ENCODE data around the gene IQCK. TPM values are rescaled to one million over a fixed set of nuclear protein-coding genes. Genes with fewer than 3 reads are reported as not detected.

Gene IQCK
- total RNA-seq (10 to 100 TPM; 77.8 to 91.3 TPM), polyA plus RNA-seq (ENCODE audit: insufficient read depth, low read depth, low replicate concordance) (102 TPM)
- long read RNA-seq, donor 1, partial matches to known transcripts, result 98 of 100 reads
- long read RNA-seq, donor 1, other reads (novel, unspliced or antisense), result 0 of 100 reads
- long read RNA-seq, donor 2, partial matches to known transcripts, result 0 of 1 reads
- long read RNA-seq, donor 2, other reads (novel, unspliced or antisense), result 0 of 1 reads

DNA sequence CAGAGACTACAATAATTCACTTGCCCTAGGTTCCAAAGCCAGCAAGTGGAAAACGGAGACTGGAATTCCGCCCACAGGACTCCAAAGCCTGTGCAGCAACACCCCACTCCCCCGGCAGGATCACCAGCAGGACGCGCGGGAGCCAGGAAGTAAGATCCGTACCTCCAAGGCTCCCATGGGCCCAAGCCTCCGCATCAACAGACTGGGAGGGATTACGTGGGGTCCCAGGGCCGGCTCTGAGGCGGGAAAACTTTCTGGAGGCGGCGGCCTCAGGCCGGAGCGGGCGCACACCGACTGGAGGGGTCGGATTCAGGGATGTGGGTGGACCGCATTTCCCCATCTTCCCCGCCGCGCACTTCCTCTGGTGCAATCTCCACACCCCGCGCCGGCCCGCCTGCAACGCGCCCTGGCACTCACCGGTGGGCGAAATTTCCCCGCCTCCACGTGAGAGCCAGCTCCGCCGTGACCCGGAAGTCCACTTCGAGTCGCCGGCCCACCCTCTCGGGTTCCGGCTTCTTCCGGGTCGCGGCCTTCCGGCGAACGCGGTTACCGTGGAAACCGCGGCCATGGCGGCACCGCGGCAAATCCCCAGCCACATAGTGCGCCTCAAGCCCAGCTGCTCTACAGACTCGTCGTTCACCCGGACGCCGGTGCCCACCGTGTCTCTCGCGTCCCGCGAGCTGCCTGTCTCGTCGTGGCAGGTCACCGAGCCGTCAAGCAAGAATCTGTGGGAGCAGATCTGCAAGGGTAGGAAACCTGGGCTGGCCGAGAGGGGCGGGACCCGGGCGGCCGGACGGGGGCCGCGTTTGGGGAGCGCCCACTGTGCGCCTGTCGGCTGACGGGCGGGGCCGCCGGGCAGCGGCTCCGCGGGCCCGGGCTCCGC is at the start of gene IQCK, which contains the start of gene KNOP1:
TSS of gene IQCK (plus strand) at position 531 of the 883 bp plus-strand sequence. CDS start at position 567, 36 bp downstream.
TSS of gene KNOP1 (minus strand) at position 487 of the 883 bp plus-strand sequence. CDS start 3,192 bp downstream, outside the sequence.
- Histone ChIP-seq H3K36me3 (ENCODE audit: low read depth, missing control alignments) (no peaks in the 10 kb centered on the region), H3K4me3 (peak within 1 kb of the TSS; percentile 91 to 97), H3K27ac (peak within 1 kb of the TSS; percentile 78 to 82), H3K4me1 (peaks cover 17% of the 10 kb centered on the region), H3K9me3 (no peaks in the 10 kb centered on the region), H3K27me3 (no peaks in the 10 kb centered on the region)
- peak; percentile 95 for DNase-seq
- TF ChIP-seq CTCF (IDR thresholded peaks at IDR 0.05), result peak in 2 of 3 experiments; percentile 8 to 25
- TF ChIP-seq POLR2A (IDR thresholded peaks at IDR 0.05), result no peak
- 0% methylated on average over 31 to 76 of the region's 88 CpGs for WGBS, 2 donors
- intact Hi-C loops (cut with DNase I; ENCODE audit: low total_unique reads), result no loop called here

GRCh38 chr16:19672378-19672777 is 45.7 kb upstream of the IQCK start:
- DNase-seq, result no peak
- TF ChIP-seq CTCF (IDR thresholded peaks at IDR 0.05), result no peak
- TF ChIP-seq POLR2A (IDR thresholded peaks at IDR 0.05), result no peak
- H3K4me1 ChIP-seq, result peaks cover 7% of the 10 kb centered on the region
- no peaks in the 10 kb centered on the region for H3K36me3 ChIP-seq (ENCODE audit: low read depth, missing control alignments)
- H3K9me3 ChIP-seq, result no peaks in the 10 kb centered on the region
- 88 to 95% methylated on average over 3 to 4 of the region's 4 CpGs for WGBS, 2 donors
- H3K27ac ChIP-seq, result no peak overlapping the region
- H3K4me3 ChIP-seq, result no peak overlapping the region
- H3K27me3 ChIP-seq, result no peaks in the 10 kb centered on the region
- intact Hi-C loops (cut with DNase I; ENCODE audit: low total_unique reads), result no loop called here

DNA sequence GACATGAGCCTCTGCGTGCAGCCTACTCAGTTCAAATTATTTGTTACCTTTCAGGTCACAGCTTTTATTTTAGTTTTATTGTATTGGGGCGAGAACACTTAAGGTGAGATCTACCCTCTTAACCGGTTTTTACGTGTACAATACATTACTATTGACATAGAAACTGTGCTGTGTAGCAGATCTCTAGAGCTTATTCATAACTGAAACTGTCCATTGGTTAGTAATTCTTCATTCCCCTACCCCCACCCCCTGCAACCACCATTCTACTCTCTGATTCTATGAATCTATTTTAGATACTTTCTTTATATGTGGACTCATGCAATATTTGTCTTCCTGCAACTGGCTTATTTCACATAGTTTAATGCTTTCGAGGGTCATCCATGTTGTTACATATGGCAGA is 43.6 kb upstream of the IQCK start:
- intact Hi-C loops (cut with DNase I; ENCODE audit: low total_unique reads), result no loop called here
- no peak overlapping the region for H3K4me3 ChIP-seq
- no peak overlapping the region for H3K27ac ChIP-seq
- peaks cover 7% of the 10 kb centered on the region for H3K4me1 ChIP-seq
- no peaks in the 10 kb centered on the region for H3K36me3 ChIP-seq (ENCODE audit: low read depth, missing control alignments)
- 91 to 96% methylated on average over 5 of the region's 5 CpGs for WGBS, 2 donors
- H3K9me3 ChIP-seq, result no peaks in the 10 kb centered on the region
- no peak for DNase-seq
- H3K27me3 ChIP-seq, result no peaks in the 10 kb centered on the region
- TF ChIP-seq CTCF (IDR thresholded peaks at IDR 0.05), result no peak
- TF ChIP-seq POLR2A (IDR thresholded peaks at IDR 0.05), result no peak

- peak; percentile 56 for DNase-seq
- Histone ChIP-seq H3K27me3 (no peaks in the 10 kb centered on the region), H3K27ac (peak overlapping the region; percentile 23 to 61), H3K4me1 (peaks cover 7% of the 10 kb centered on the region), H3K36me3 (ENCODE audit: low read depth, missing control alignments) (no peaks in the 10 kb centered on the region), H3K4me3 (no peak overlapping the region), H3K9me3 (no peaks in the 10 kb centered on the region)
- WGBS, 2 donors, result 54 to 71% methylated on average over 7 of the region's 7 CpGs
- TF ChIP-seq POLR2A (IDR thresholded peaks at IDR 0.05), result no peak
- TF ChIP-seq CTCF (IDR thresholded peaks at IDR 0.05), result no peak
- intact Hi-C loops (cut with DNase I; ENCODE audit: low total_unique reads), result no loop called here
These were observed 40.7 kb upstream of the IQCK start for GRCh38 chr16:19677402-19677801.

Measured in testis (tissue), 5 donors.